Endothelial cell of umbilical vein (primary cell): ENCODE results near the gene NAV2. TPM values are rescaled to one million over a fixed set of nuclear protein-coding genes. Genes with fewer than 3 reads are reported as not detected.

Experiments used
- BruUV-seq: library from RNA; stranded (reverse); fragments of 400-500 nt; replicated peaks from 2 replicates; lab custom pipeline; 2021; lab: Mats Ljungman, UMichigan
- CTCF ChIA-PET: fragments of 300-600, 350-600 bp; sonication (Branson Sonifier 250); formaldehyde crosslinking; loops from one replicate; lab custom pipeline; 2021; ENCODE audit warnings: antibody characterized with exemption, inconsistent platforms; lab: Charles Lee
- POLR2A ChIA-PET: fragments of 300-600, 350-600 bp; sonication (Branson Sonifier 250); formaldehyde crosslinking; loops from one replicate; lab custom pipeline; 2021; ENCODE audit warnings: antibody characterized with exemption, inconsistent platforms; lab: Charles Lee
- DNase-seq: peaks from one replicate; pipeline ENCODE4 v3.0.0-alpha.2; 2011; ENCODE audit warnings: low read depth, low spot score
- FAIRE-seq: peaks from 2 replicates; lab custom pipeline; 2011; peaks lifted over from hg19 to GRCh38; lab: Jason Lieb, UNC
- H2AFZ ChIP-seq: 2 replicates; pipeline ENCODE4 v1.6.0; 2012; ENCODE audit warnings: low read depth, low read length, control low read depth, inconsistent platforms
- H3K27ac ChIP-seq: 2 replicates; pipeline ENCODE4 v1.5.1; 2011; ENCODE audit warnings: low read depth, mild to moderate bottlenecking, control low read depth, low read length, moderate library complexity; ENCODE audit not compliant: insufficient read depth
- H3K27me3 ChIP-seq, 2 experiments: 2 replicates each; pipeline versions ENCODE4 v1.6.0 to v1.6.1; 2011; ENCODE audit warnings: low read length in 2 of 2, mixed read lengths in 1 of 2; ENCODE audit not compliant: control insufficient read depth in 2 of 2, insufficient read depth in 2 of 2
- H3K36me3 ChIP-seq, 2 experiments: 2 replicates in 1 of 2; 3 replicates in 1 of 2; pipeline ENCODE4 v1.5.1; 2011; ENCODE audit warnings: low read length in 2 of 2, mild to moderate bottlenecking in 1 of 2, moderate library complexity in 1 of 2; ENCODE audit not compliant: control insufficient read depth in 2 of 2, insufficient read depth in 2 of 2; ENCODE audit errors: extremely low read depth in 1 of 2
- H3K4me1 ChIP-seq: 3 replicates; pipeline ENCODE4 v1.5.1; 2011; ENCODE audit warnings: mild to moderate bottlenecking, low read length; ENCODE audit not compliant: control insufficient read depth, insufficient read depth; ENCODE audit errors: extremely low read depth
- H3K4me2 ChIP-seq: 2 replicates; pipeline ENCODE4 v1.6.1; 2011; ENCODE audit warnings: low read length, control low read depth, mixed read lengths; ENCODE audit not compliant: insufficient read depth
- H3K4me3 ChIP-seq, 3 experiments: fragments of 200-600 bp in 1 of 3; sonication (generic), shearing (Covaris generic) in 1 of 3; replicated peaks in 1 of 3; 2 replicates each; pipeline ENCODE4 v1.5.1; 2011 to 2016; ENCODE audit warnings: control low read depth in 3 of 3, low read length in 3 of 3, mild to moderate bottlenecking in 2 of 3, inconsistent platforms in 1 of 3, low read depth in 1 of 3, moderate library complexity in 1 of 3; ENCODE audit not compliant: insufficient read depth in 1 of 3
- H3K79me2 ChIP-seq: 2 replicates; pipeline ENCODE4 v1.6.0; 2012; ENCODE audit warnings: low read length, inconsistent platforms; ENCODE audit not compliant: control insufficient read depth, insufficient read depth
- H3K9ac ChIP-seq: replicated peaks from 2 replicates; pipeline ENCODE3; 2011; ENCODE audit warnings: low read length, control low read depth; ENCODE audit not compliant: insufficient read depth; ENCODE audit errors: extremely low read depth
- H3K9me1 ChIP-seq: replicated peaks from 3 replicates; pipeline ENCODE4 v1.6.0; 2011; ENCODE audit warnings: mild to moderate bottlenecking, low read length; ENCODE audit not compliant: control insufficient read depth, insufficient read depth; ENCODE audit errors: extremely low read depth
- H3K9me3 ChIP-seq: replicated peaks from 2 replicates; pipeline ENCODE4 v1.5.1; 2012; ENCODE audit warnings: low read length, inconsistent platforms; ENCODE audit not compliant: control insufficient read depth, insufficient read depth
- H4K20me1 ChIP-seq: replicated peaks from 2 replicates; pipeline ENCODE3; 2011; ENCODE audit warnings: mild to moderate bottlenecking, low read length; ENCODE audit not compliant: control insufficient read depth, insufficient read depth; ENCODE audit errors: extremely low read depth
- EZH2 ChIP-seq: IDR thresholded peaks from 2 replicates; pipeline ENCODE4 v1.6.1; 2012; ENCODE audit warnings: borderline replicate concordance, low read depth, mild to moderate bottlenecking, moderate library complexity, low read length, inconsistent platforms; ENCODE audit not compliant: severe bottlenecking
- FOS ChIP-seq: IDR thresholded peaks from 2 replicates; pipeline ENCODE4 v1.6.1; 2011; ENCODE audit warnings: mild to moderate bottlenecking, low read length, moderate library complexity, borderline replicate concordance; ENCODE audit not compliant: insufficient read depth
- GATA2 ChIP-seq: IDR thresholded peaks from 2 replicates; pipeline ENCODE4 v1.7.0; 2011; ENCODE audit warnings: low read depth, mild to moderate bottlenecking, moderate library complexity, mixed read lengths, low read length; ENCODE audit not compliant: insufficient read length, insufficient read depth
- JUN ChIP-seq: IDR thresholded peaks from 2 replicates; pipeline ENCODE4 v1.6.1; 2011; ENCODE audit warnings: borderline replicate concordance, low read depth; ENCODE audit not compliant: insufficient read length, insufficient read depth
- MAX ChIP-seq: IDR thresholded peaks from 2 replicates; pipeline ENCODE4 v1.6.1; 2011; ENCODE audit not compliant: insufficient read depth, insufficient read length
- MYC ChIP-seq: IDR thresholded peaks from one replicate; pipeline ENCODE4 v1.6.1; 2011; ENCODE audit warnings: mild to moderate bottlenecking, low read depth, low read length
- POLR2A ChIP-seq: IDR thresholded peaks from 2 replicates; pipeline ENCODE4 v1.6.1; 2012; ENCODE audit warnings: low read depth, mild to moderate bottlenecking, control low read depth, low read length
- POLR2AphosphoS5 ChIP-seq: IDR thresholded peaks from 2 replicates; pipeline ENCODE4 v1.6.1; 2012; ENCODE audit warnings: low read depth, mild to moderate bottlenecking, control low read depth, low read length, moderate library complexity; ENCODE audit not compliant: insufficient read depth
- dilution Hi-C: fragments of 300-500 bp; cut with MboI; formaldehyde crosslinking; loops from one replicate; pipeline ENCODE4 v1.15.0; 2019; ENCODE audit warnings: low sequenced_read_pairs; ENCODE audit not compliant: extremely low pct_ligation_motif_present
- intact Hi-C: fragments of 100-400 bp; cut with micrococcal nuclease; formaldehyde crosslinking; loops from one replicate; pipeline ENCODE4 v1.10.0; 2022
- polyA plus RNA-seq, 4 experiments: library from polyadenylated mRNA; depleted of rRNA in 3 of 4; stranded (reverse) in 3 of 4; unstranded in 1 of 4; fragments of >200 nt; gene quantifications; 2 replicates each; pipeline versions ENCODE4 v1.2.1 to v1.2.3, GENCODE V29; 2011 to 2012; ENCODE audit warnings: missing spikeins in 1 of 4
- total RNA-seq: library from RNA; stranded (reverse); gene quantifications from 2 replicates; pipeline ENCODE4 v1.2.3, GENCODE V29; 2021
- TF ChIP-seq, protein P1 (sequence below), 2 donors: IDR thresholded peaks; 1 replicate in 1 of 2; 2 replicates in 1 of 2; pipeline ENCODE4 v1.5.1; 2011; ENCODE audit warnings: low read length in 2 of 2, mild to moderate bottlenecking in 2 of 2, moderate library complexity in 2 of 2, control low read depth in 1 of 2, inconsistent platforms in 1 of 2, low read depth in 1 of 2; ENCODE audit not compliant: insufficient read depth in 1 of 2; ENCODE audit errors: extremely low read depth in 1 of 2

NAV2 gene
- total and polyA plus RNA-seq, 2 donors (not counting 3 experiments of a cell fraction or from before 2014, with no cell fraction given) = 10.9 to 68.0 TPM

GRCh38 chr11:20059587-20060021 lies 347.0 kb downstream of the NAV2 start:
- Histone ChIP-seq H3K4me1 (no peaks in the 10 kb centered on the region), H3K79me2 (no peaks in the 10 kb centered on the region), H3K9me3 (no peaks in the 10 kb centered on the region), H3K9ac (no peak overlapping the region), H2AFZ (no peak overlapping the region), H3K27me3 (no peaks in the 10 kb centered on the region), H3K27ac (no peak overlapping the region), H3K36me3 (peaks cover 4 to 22% of the 10 kb centered on the region in 2 experiments), H3K4me3 (no peak overlapping the region), H3K9me1 (no peaks in the 10 kb centered on the region), H4K20me1 (no peaks in the 10 kb centered on the region), H3K4me2 (no peak overlapping the region)
- TF ChIP-seq MYC = no peak
- no peak for TF ChIP-seq MAX
- no peak for TF ChIP-seq EZH2
- TF ChIP-seq, protein P1, sequence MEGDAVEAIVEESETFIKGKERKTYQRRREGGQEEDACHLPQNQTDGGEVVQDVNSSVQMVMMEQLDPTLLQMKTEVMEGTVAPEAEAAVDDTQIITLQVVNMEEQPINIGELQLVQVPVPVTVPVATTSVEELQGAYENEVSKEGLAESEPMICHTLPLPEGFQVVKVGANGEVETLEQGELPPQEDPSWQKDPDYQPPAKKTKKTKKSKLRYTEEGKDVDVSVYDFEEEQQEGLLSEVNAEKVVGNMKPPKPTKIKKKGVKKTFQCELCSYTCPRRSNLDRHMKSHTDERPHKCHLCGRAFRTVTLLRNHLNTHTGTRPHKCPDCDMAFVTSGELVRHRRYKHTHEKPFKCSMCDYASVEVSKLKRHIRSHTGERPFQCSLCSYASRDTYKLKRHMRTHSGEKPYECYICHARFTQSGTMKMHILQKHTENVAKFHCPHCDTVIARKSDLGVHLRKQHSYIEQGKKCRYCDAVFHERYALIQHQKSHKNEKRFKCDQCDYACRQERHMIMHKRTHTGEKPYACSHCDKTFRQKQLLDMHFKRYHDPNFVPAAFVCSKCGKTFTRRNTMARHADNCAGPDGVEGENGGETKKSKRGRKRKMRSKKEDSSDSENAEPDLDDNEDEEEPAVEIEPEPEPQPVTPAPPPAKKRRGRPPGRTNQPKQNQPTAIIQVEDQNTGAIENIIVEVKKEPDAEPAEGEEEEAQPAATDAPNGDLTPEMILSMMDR (IDR thresholded peaks at IDR 0.05; ENCODE audit: extremely low read depth in 1 of 2, insufficient read depth in 1 of 2, low read depth in 1 of 2, low read length in 2 of 2) = no peak
- no peak for TF ChIP-seq POLR2A
- FAIRE-seq (no peak), DNase-seq (no peak)
- POLR2A ChIA-PET = no interaction called here
- CTCF ChIA-PET = no interaction called here
- BruUV-seq = no TSS peak
- dilution Hi-C loops = no loop called here
- intact Hi-C loops = no loop called here

DNA sequence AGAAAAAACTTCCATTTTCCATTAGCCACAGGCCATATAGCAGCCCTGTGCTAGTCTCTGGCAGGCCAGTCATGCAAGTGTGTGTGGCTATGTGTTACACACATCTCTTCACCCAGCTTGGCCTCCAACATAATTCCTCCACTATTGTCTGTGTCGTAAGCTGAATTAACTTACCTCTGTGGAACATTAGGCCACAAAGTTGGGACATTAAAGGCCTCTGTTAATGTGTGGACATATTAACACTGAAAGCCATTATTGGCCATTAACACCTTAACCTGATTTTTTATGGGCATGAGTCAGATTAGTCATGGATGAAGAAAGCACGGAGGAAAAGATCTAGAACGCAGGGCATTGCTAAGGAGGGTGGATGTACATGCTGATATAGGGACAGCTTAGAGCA lies 347.5 kb downstream of the NAV2 start:
- dilution Hi-C loops = no loop called here
- no peak overlapping the region for H3K27ac ChIP-seq

More for the DNA sequence above, 347.5 kb downstream of the NAV2 start:
- Histone ChIP-seq H3K9me1 (no peaks in the 10 kb centered on the region), H3K36me3 (peaks cover 4 to 22% of the 10 kb centered on the region in 2 experiments), H3K4me3 (no peak overlapping the region), H3K27me3 (no peaks in the 10 kb centered on the region), H3K79me2 (no peaks in the 10 kb centered on the region), H4K20me1 (no peaks in the 10 kb centered on the region), H3K4me1 (no peaks in the 10 kb centered on the region), H3K4me2 (no peak overlapping the region), H3K9ac (no peak overlapping the region), H2AFZ (no peak overlapping the region), H3K9me3 (no peaks in the 10 kb centered on the region)
- BruUV-seq = no TSS peak
- no peak for DNase-seq
- ChIA-PET CTCF (no interaction called here), POLR2A (no interaction called here)
- intact Hi-C loops = no loop called here
- FAIRE-seq = no peak
- TF ChIP-seq MYC (no peak), POLR2AphosphoS5 (no peak), MAX (no peak), EZH2 (no peak), POLR2A (no peak), FOS (no peak), JUN (no peak), GATA2 (no peak)
- TF ChIP-seq, protein P1 (IDR thresholded peaks at IDR 0.05; ENCODE audit: extremely low read depth in 1 of 2, insufficient read depth in 1 of 2, low read depth in 1 of 2, low read length in 2 of 2) = no peak
